Measurements from ENCODE around the gene ARL1. TPM values are rescaled to one million over a fixed set of nuclear protein-coding genes. Genes with fewer than 3 reads are reported as not detected.

The ARL1 gene
- polyA plus RNA-seq, 5 donors, result 91.6 to 125 (median 113) TPM

DNA sequence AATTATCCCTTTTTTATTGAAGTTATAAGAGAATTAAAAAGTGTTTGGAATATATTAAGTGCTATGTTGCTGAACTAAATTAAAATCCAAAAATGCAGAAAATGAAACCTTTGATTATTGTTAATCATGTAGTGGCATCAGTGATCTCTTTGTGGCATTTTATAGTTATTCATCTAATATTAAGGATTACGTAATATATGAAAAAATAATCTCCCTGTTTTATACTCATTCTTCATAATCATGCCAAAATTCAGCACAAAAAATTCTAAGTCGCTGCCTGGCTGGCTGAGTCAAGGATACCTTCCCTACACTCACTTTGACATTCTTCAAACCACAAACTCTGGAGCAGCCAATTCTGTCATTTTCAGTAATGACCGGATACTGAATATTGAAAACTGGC, 63.7 kb downstream of the ARL1 start:
- no peak for DNase-seq

Other genes starting within 250 kb of the ARL1 start
- under 1 TPM in 1 of 5 donors, not detected in 4; 0.16 TPM for gene SLC5A8, start 197.5 kb downstream of the ARL1 start, polyA plus RNA-seq (ENCODE audit: insufficient read depth in 1 of 5, insufficient read length in 5 of 5, low replicate concordance in 1 of 5)
- 10 to 100 TPM; 12.6 to 17.4 (median 16.0) TPM for gene UTP20, start 127.7 kb downstream of the ARL1 start, polyA plus RNA-seq (ENCODE audit: insufficient read depth in 1 of 5, insufficient read length in 5 of 5, low replicate concordance in 1 of 5)
- gene SPIC, start 67.6 kb upstream of the ARL1 start, polyA plus RNA-seq (ENCODE audit: insufficient read depth in 1 of 5, insufficient read length in 5 of 5, low replicate concordance in 1 of 5), result under 1 TPM in 1 of 5 donors, not detected in 4; 0.25 TPM
- gene MYBPC1, start 187.2 kb upstream of the ARL1 start, polyA plus RNA-seq (ENCODE audit: insufficient read depth in 1 of 5, insufficient read length in 5 of 5, low replicate concordance in 1 of 5), result 10 to 100 TPM in 1 of 5 donors, 1 to 10 TPM in 2, under 1 TPM in 1, not detected in 1; 0.49 to 84.2 (median 3.0) TPM